Neural cell (in vitro differentiated cells): ENCODE measurements around the gene HPSE2. TPM values are rescaled to one million over a fixed set of nuclear protein-coding genes. Genes with fewer than 3 reads are reported as not detected.

ENCODE experiments used
- H2AFZ ChIP-seq: fragments of 200-600, 300-800 bp; sonication (generic), shearing (Covaris generic); 2 replicates; pipeline ENCODE4 v1.6.0; 2014; ENCODE audit warnings: low read depth, mild to moderate bottlenecking, antibody characterized with exemption, low read length, moderate library complexity
- H3F3A ChIP-seq: fragments of 200-600 bp; shearing (Covaris generic); 2 replicates; pipeline ENCODE4 v1.6.1; 2016; ENCODE audit warnings: mild to moderate bottlenecking, moderate library complexity, mixed read lengths, antibody characterized with exemption, low read length; ENCODE audit not compliant: insufficient read depth, poor library complexity, severe bottlenecking
- H3K27ac ChIP-seq: fragments of 200-600, 300-800 bp; sonication (generic), shearing (Covaris generic); 2 replicates; pipeline ENCODE4 v1.5.1; 2014; ENCODE audit warnings: mild to moderate bottlenecking, low read length, moderate library complexity
- H3K27me3 ChIP-seq: fragments of 300-800, 200-600 bp; sonication (generic), shearing (Covaris generic); 2 replicates; pipeline ENCODE4 v1.6.0; 2014; ENCODE audit warnings: mild to moderate bottlenecking, low read depth, low read length, moderate library complexity; ENCODE audit not compliant: insufficient read depth
- H3K36me3 ChIP-seq: fragments of 300-800, 200-600 bp; sonication (generic), shearing (Covaris generic); 2 replicates; pipeline ENCODE4 v1.5.1; 2014; ENCODE audit warnings: mild to moderate bottlenecking, antibody characterized with exemption, low read length, moderate library complexity; ENCODE audit not compliant: insufficient read depth
- H3K4me2 ChIP-seq: fragments of 300-800, 200-600 bp; sonication (generic), shearing (Covaris generic); 2 replicates; pipeline ENCODE4 v1.6.0; 2014; ENCODE audit warnings: mild to moderate bottlenecking, low read length
- H3K4me3 ChIP-seq: fragments of 300-800, 200-600 bp; sonication (generic), shearing (Covaris generic); 2 replicates; pipeline ENCODE4 v1.5.1; 2014; ENCODE audit warnings: mild to moderate bottlenecking, low read length, moderate library complexity
- H3K79me2 ChIP-seq: fragments of 200-600 bp; shearing (Covaris generic); replicated peaks from 2 replicates; pipeline ENCODE4 v1.6.0; 2014; ENCODE audit warnings: mild to moderate bottlenecking, low read length, moderate library complexity; ENCODE audit not compliant: insufficient read depth
- H3K9ac ChIP-seq: fragments of 300-800, 200-600 bp; sonication (generic), shearing (Covaris generic); 2 replicates; pipeline ENCODE4 v1.6.1; 2016; ENCODE audit warnings: mild to moderate bottlenecking, low read length, mixed read lengths
- H3K9me2 ChIP-seq: fragments of 200-600 bp; shearing (Covaris generic); 2 replicates; pipeline ENCODE4 v1.6.1; 2016; ENCODE audit warnings: mild to moderate bottlenecking, low read length, mixed read lengths; ENCODE audit not compliant: insufficient read depth
- H3K9me3 ChIP-seq: fragments of 200-600, 300-800 bp; sonication (generic), shearing (Covaris generic); 2 replicates; pipeline ENCODE4 v1.6.1; 2016; ENCODE audit warnings: mild to moderate bottlenecking, mixed run types, low read length, moderate library complexity, mixed read lengths
- H4K20me1 ChIP-seq: fragments of 200-600 bp; shearing (Covaris generic); 2 replicates; pipeline ENCODE4 v1.6.1; 2016; ENCODE audit warnings: mild to moderate bottlenecking, mixed run types; ENCODE audit not compliant: insufficient read depth
- EP300 ChIP-seq: fragments of 450-650 bp; conservative IDR thresholded peaks from 2 replicates; pipeline ENCODE4 v1.6.1; 2014; ENCODE audit warnings: antibody characterized with exemption, mild to moderate bottlenecking, moderate library complexity; ENCODE audit not compliant: poor library complexity, severe bottlenecking
- EZH2 ChIP-seq: fragments of 200-600, 300-800 bp; shearing (Covaris generic), sonication (generic); IDR thresholded peaks from 2 replicates; pipeline ENCODE4 v1.6.1; 2014; ENCODE audit warnings: antibody characterized with exemption, low read length, borderline replicate concordance, mild to moderate bottlenecking; ENCODE audit not compliant: insufficient read depth, poor library complexity, severe bottlenecking
- MXI1 ChIP-seq: fragments of 450-650 bp; conservative IDR thresholded peaks from 2 replicates; pipeline ENCODE4 v1.6.1; 2014; ENCODE audit warnings: antibody characterized with exemption, mild to moderate bottlenecking; ENCODE audit not compliant: poor library complexity, severe bottlenecking
- POLR2AphosphoS5 ChIP-seq: IDR thresholded peaks from 2 replicates; pipeline ENCODE4 v1.6.1; 2012
- RAD21 ChIP-seq: fragments of 450-650 bp; conservative IDR thresholded peaks from 2 replicates; pipeline ENCODE4 v1.6.1; 2014; ENCODE audit warnings: antibody characterized with exemption, mild to moderate bottlenecking, moderate library complexity
- REST ChIP-seq: IDR thresholded peaks from 2 replicates; pipeline ENCODE4 v1.6.1; 2012; ENCODE audit warnings: borderline replicate concordance
- SMC3 ChIP-seq: fragments of 450-650 bp; conservative IDR thresholded peaks from 2 replicates; pipeline ENCODE4 v1.6.1; 2014; ENCODE audit warnings: antibody characterized with exemption, mild to moderate bottlenecking, moderate library complexity; ENCODE audit not compliant: poor library complexity
- TAF1 ChIP-seq: IDR thresholded peaks from 2 replicates; pipeline ENCODE4 v1.6.1; 2012; ENCODE audit warnings: low read depth
- polyA plus RNA-seq: library from polyadenylated mRNA; depleted of rRNA; stranded (reverse); fragments of >200 nt; gene quantifications from 2 replicates; pipeline ENCODE4 v1.2.3, GENCODE V29; 2014
- TF ChIP-seq, protein P1 (sequence below): fragments of 450-650 bp; IDR thresholded peaks from 2 replicates; pipeline ENCODE4 v1.5.1; 2014; ENCODE audit warnings: antibody characterized with exemption, mild to moderate bottlenecking, moderate library complexity; ENCODE audit not compliant: poor library complexity, severe bottlenecking

HPSE2 gene
- polyA plus RNA-seq, 1 donor from 2014 or later, result not detected

- no peaks in the 10 kb centered on the region for H3K9me2 ChIP-seq
- no peaks in the 10 kb centered on the region for H3K27me3 ChIP-seq
- no peak overlapping the region for H3K4me2 ChIP-seq
- H2AFZ ChIP-seq, result no peak overlapping the region
- H3K9me3 ChIP-seq, result no peaks in the 10 kb centered on the region
- H4K20me1 ChIP-seq, result no peaks in the 10 kb centered on the region
- no peak overlapping the region for H3K9ac ChIP-seq
- no peaks in the 10 kb centered on the region for H3F3A ChIP-seq
- H3K27ac ChIP-seq, result no peak overlapping the region
- no peaks in the 10 kb centered on the region for H3K79me2 ChIP-seq
- TF ChIP-seq MXI1 (no peak), EZH2 (no peak), SMC3 (no peak), RAD21 (no peak), TAF1 (no peak), REST (no peak)
- TF ChIP-seq, protein P1, sequence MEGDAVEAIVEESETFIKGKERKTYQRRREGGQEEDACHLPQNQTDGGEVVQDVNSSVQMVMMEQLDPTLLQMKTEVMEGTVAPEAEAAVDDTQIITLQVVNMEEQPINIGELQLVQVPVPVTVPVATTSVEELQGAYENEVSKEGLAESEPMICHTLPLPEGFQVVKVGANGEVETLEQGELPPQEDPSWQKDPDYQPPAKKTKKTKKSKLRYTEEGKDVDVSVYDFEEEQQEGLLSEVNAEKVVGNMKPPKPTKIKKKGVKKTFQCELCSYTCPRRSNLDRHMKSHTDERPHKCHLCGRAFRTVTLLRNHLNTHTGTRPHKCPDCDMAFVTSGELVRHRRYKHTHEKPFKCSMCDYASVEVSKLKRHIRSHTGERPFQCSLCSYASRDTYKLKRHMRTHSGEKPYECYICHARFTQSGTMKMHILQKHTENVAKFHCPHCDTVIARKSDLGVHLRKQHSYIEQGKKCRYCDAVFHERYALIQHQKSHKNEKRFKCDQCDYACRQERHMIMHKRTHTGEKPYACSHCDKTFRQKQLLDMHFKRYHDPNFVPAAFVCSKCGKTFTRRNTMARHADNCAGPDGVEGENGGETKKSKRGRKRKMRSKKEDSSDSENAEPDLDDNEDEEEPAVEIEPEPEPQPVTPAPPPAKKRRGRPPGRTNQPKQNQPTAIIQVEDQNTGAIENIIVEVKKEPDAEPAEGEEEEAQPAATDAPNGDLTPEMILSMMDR, result no peak
- no peak overlapping the region for H3K4me3 ChIP-seq
- H3K36me3 ChIP-seq, result no peaks in the 10 kb centered on the region
Observed at GRCh38 chr10:98627711-98628110, 607.9 kb downstream of the HPSE2 start.

DNA sequence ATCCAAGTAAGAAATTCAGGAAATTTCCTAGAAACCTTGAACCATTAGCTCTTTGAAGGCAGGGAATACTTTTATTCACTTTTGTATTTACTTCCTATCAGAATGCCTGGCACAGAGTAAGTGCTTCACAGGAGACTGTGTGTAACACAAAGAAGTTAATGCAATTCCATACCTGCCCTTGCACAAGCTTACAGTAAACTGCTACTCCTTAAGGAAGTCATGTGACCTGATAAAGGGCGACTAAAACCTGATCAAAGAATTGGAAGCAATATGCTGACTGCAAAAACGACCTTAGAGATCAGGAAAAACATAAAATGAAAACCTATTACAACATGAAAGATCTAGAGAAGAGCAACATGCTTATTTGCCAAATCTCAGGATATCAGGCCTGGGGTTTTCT is 610.7 kb downstream of the HPSE2 start:
- no peaks in the 10 kb centered on the region for H3K9me3 ChIP-seq
- no peaks in the 10 kb centered on the region for H3F3A ChIP-seq
- no peak overlapping the region for H3K4me3 ChIP-seq
- H3K36me3 ChIP-seq, result no peaks in the 10 kb centered on the region
- H3K9ac ChIP-seq, result no peak overlapping the region
- H3K27ac ChIP-seq, result no peak overlapping the region
- H3K4me2 ChIP-seq, result no peak overlapping the region
- H4K20me1 ChIP-seq, result no peaks in the 10 kb centered on the region
- TF ChIP-seq MXI1, result no peak
- TF ChIP-seq SMC3, result no peak
- TF ChIP-seq RAD21, result no peak
- no peaks in the 10 kb centered on the region for H3K27me3 ChIP-seq
- H3K9me2 ChIP-seq, result no peaks in the 10 kb centered on the region
- no peak overlapping the region for H2AFZ ChIP-seq
- no peaks in the 10 kb centered on the region for H3K79me2 ChIP-seq

DNA sequence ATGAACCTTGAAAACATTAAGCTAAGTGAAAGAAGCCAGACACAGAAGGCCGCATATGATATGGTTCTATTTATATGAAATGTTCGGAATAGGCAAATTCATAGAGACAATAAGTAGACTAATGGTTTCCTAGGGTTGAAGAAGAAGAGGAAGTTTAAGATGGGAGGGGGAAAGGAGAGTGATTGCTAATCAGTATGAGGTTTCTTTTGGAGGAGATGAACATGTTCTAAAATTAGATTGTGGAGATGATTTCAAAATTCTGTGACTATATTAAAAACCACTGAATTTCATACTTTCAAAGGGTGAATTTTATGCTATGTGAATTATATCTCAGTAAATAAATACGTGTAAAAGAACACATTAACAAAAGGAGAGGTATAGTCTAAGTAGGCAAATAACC is 612.5 kb downstream of the HPSE2 start:
- Histone ChIP-seq H3K4me3 (no peak overlapping the region), H3K9me2 (no peaks in the 10 kb centered on the region), H2AFZ (no peak overlapping the region), H3K4me2 (no peak overlapping the region), H3K9ac (no peak overlapping the region), H3K27ac (no peak overlapping the region), H4K20me1 (no peaks in the 10 kb centered on the region), H3F3A (no peaks in the 10 kb centered on the region), H3K27me3 (no peaks in the 10 kb centered on the region), H3K79me2 (no peaks in the 10 kb centered on the region), H3K36me3 (no peaks in the 10 kb centered on the region), H3K9me3 (no peaks in the 10 kb centered on the region)
- TF ChIP-seq EZH2, result no peak
- TF ChIP-seq SMC3, result no peak
- no peak for TF ChIP-seq RAD21
- TF ChIP-seq TAF1, result no peak
- no peak for TF ChIP-seq EP300
- TF ChIP-seq POLR2AphosphoS5, result no peak
- TF ChIP-seq, protein P1, result no peak
